Psoas muscle (tissue), 8 donors: ENCODE measurements around the gene IDH2. TPM values are rescaled to one million over a fixed set of nuclear protein-coding genes. Genes with fewer than 3 reads are reported as not detected.

Experiments used
- ATAC-seq, 4 donors: fragments of 200-7000 bp; cut with Tn5 transposase; one replicate each; pipeline ENCODE4 v1.9.1; 2020; ENCODE audit warnings: moderate library complexity in 3 of 4, mild to moderate bottlenecking in 2 of 4
- DNase-seq, 2 donors: peaks; one replicate each; pipeline ENCODE4 v3.0.0-alpha.2; 2020
- H3K27ac ChIP-seq: fragments of 200-600 bp; one replicate; pipeline ENCODE4 v1.8.0; 2022
- H3K27me3 ChIP-seq, 3 donors: fragments of 200-600 bp in 1 of 3; one replicate each; pipeline versions ENCODE4 v1.6.1 to v1.8.0; 2013 to 2022; ENCODE audit warnings: low read length in 2 of 3, mild to moderate bottlenecking in 2 of 3, moderate library complexity in 1 of 3; ENCODE audit not compliant: insufficient read depth in 3 of 3
- H3K36me3 ChIP-seq, 2 donors: fragments of 200-600 bp in 1 of 2; one replicate each; pipeline versions ENCODE4 v1.6.1 to v1.8.0; 2013 to 2022; ENCODE audit warnings: low read depth in 1 of 2, mild to moderate bottlenecking in 1 of 2, moderate library complexity in 1 of 2; ENCODE audit not compliant: insufficient read depth in 1 of 2
- H3K4me1 ChIP-seq: fragments of 200-600 bp; one replicate; pipeline ENCODE4 v1.8.0; 2022
- H3K4me3 ChIP-seq: fragments of 200-600 bp; one replicate; pipeline ENCODE4 v1.8.0; 2022; ENCODE audit warnings: mild to moderate bottlenecking
- H3K9me3 ChIP-seq: fragments of 200-600 bp; one replicate; pipeline ENCODE4 v1.8.0; 2022
- CTCF ChIP-seq: fragments of 200-600 bp; IDR thresholded peaks from one replicate; pipeline ENCODE4 v1.8.0; 2022; ENCODE audit warnings: antibody characterized with exemption
- WGBS, 3 donors: extraction: QIAGEN DNeasy Blood & Tissue Kit; methylation state at CpG; one replicate each; pipeline versions ENCODE4 v1.1.6 to v1.1.7; 2013; 5-methylcytosine and 5-hydroxymethylcytosine counted together
- intact Hi-C, 2 donors: fragments of 100-400 bp; cut with DNase I; formaldehyde crosslinking; loops; one replicate each; pipeline versions ENCODE4 v1.11.0 to v1.14.2; 2022
- polyA plus RNA-seq, 3 donors: library from polyadenylated mRNA; stranded (reverse); fragments of 200-250 nt; gene quantifications; one replicate each; pipeline ENCODE4 v1.2.3, GENCODE V29; 2013
- total RNA-seq, 4 donors: library from RNA; stranded (reverse); fragmentation: NEBNext Ultra II Directional in 2 of 4; extraction: Animal tissue kit (Norgen Biotek cat#: 25700) in 2 of 4; gene quantifications; one replicate each; pipeline versions ENCODE4 v1.2.1 to v1.2.4, GENCODE V29; 2021 to 2023
- donor health status: healthy with polysubstance abuse.
- donor health status: DM: no; HTN: no; CAD: no; lungs with moderate emphysema.
- donor health status: Bipolar disorder and iron deficiency.
- donor health status: healthy.
- donor health status: DM: yes; HTN: yes; CAD: no.
- donor health status: DM: no; HTN: no; CAD: no.
- donor health status: DM: no; HTN: no; CAD: no.
- donor health status: DM: yes; HTN: yes; CAD: no.

Gene IDH2
- total and polyA plus RNA-seq, 7 donors: 365 to 926 (median 695) TPM

GRCh38 chr15:90063770-90064247 is 38.5 kb downstream of the IDH2 start:
- ATAC-seq (peak in 3 of 4 donors; percentile 11 to 23 (median 23)), DNase-seq (peak in 1 of 2 donors; percentile 60)
- TF ChIP-seq CTCF: no peak
- Histone ChIP-seq H3K9me3 (no peaks in the 10 kb centered on the region), H3K36me3 (peaks cover 0 to 15% of the 10 kb centered on the region in 2 donors), H3K27me3 (no peaks in the 10 kb centered on the region), H3K27ac (peak overlapping the region; percentile 82), H3K4me1 (peaks cover 50% of the 10 kb centered on the region), H3K4me3 (no peak overlapping the region)
- intact Hi-C loops: no loop called here
- WGBS, 3 donors: 79 to 85% (median 79%) methylated on average over 11 of the region's 11 CpGs

- 50 to 66% (median 52%) methylated on average over 20 of the region's 20 CpGs for WGBS, 3 donors
- no peak for TF ChIP-seq CTCF
- ATAC-seq: peak in 3 of 4 donors; percentile 18 to 30 (median 25)
Measured at GRCh38 chr15:90062973-90063769, 39.1 kb downstream of the IDH2 start.

GRCh38 chr15:90062462-90062932 is 39.8 kb downstream of the IDH2 start:
- no peaks in the 10 kb centered on the region for H3K27me3 ChIP-seq
- H3K27ac ChIP-seq: peak overlapping the region; percentile 82
- DNase-seq (no peak), ATAC-seq (no peak)
- no peak overlapping the region for H3K4me3 ChIP-seq
- WGBS, 3 donors: 76 to 77% (median 76%) methylated on average over 16 of the region's 16 CpGs
- no peak for TF ChIP-seq CTCF
- intact Hi-C loops: no loop called here
- H3K9me3 ChIP-seq: no peaks in the 10 kb centered on the region
- H3K36me3 ChIP-seq: peaks cover 0 to 2% of the 10 kb centered on the region in 2 donors
- peaks cover 50% of the 10 kb centered on the region for H3K4me1 ChIP-seq

More at GRCh38 chr15:90062973-90063769, 39.1 kb downstream of the IDH2 start:
- Histone ChIP-seq H3K9me3 (no peaks in the 10 kb centered on the region), H3K36me3 (peaks cover 0 to 9% of the 10 kb centered on the region in 2 donors), H3K4me1 (peaks cover 50% of the 10 kb centered on the region), H3K4me3 (no peak overlapping the region), H3K27ac (peak overlapping the region; percentile 82), H3K27me3 (no peaks in the 10 kb centered on the region)
- DNase-seq: peak in 1 of 2 donors; percentile 57
- intact Hi-C loops: no loop called here

GRCh38 chr15:90062023-90062442 is 40.2 kb downstream of the IDH2 start:
- WGBS, 3 donors: 48 to 57% (median 54%) methylated on average over 6 to 8 of the region's 8 CpGs
- no peak for DNase-seq

More at GRCh38 chr15:90062023-90062442, 40.2 kb downstream of the IDH2 start:
- intact Hi-C loops: no loop called here
- no peaks in the 10 kb centered on the region for H3K9me3 ChIP-seq
- H3K4me1 ChIP-seq: peaks cover 50% of the 10 kb centered on the region
- peak; percentile 25 to 37 (median 30) for ATAC-seq
- H3K36me3 ChIP-seq: no peaks in the 10 kb centered on the region
- H3K27me3 ChIP-seq: no peaks in the 10 kb centered on the region
- H3K27ac ChIP-seq: peak overlapping the region; percentile 82
- no peak overlapping the region for H3K4me3 ChIP-seq
- no peak for TF ChIP-seq CTCF
